Activated CD4-positive, alpha-beta T cell treated with anti-CD3 and anti-CD28 coated beads for 36 hours (primary cell): ENCODE measurements around the gene TBC1D19. TPM values are rescaled to one million over a fixed set of nuclear protein-coding genes. Genes with fewer than 3 reads are reported as not detected.
"Not testable (repeated sequence)": the region's sequence is repeated elsewhere in the genome, so short reads cannot be mapped to it uniquely, and the experiment has no call there.

Experiments
- ATAC-seq: fragments of 200-7000 bp; cut with Tn5 transposase; one replicate; pipeline ENCODE4 v1.10.0; 2021; ENCODE audit warnings: mild to moderate bottlenecking, moderate library complexity
- CTCF ChIA-PET: fragments of 350-600 bp; sonication (Branson Sonifier 250); formaldehyde crosslinking; loops from one replicate; lab custom pipeline; 2021; ENCODE audit warnings: antibody characterized with exemption; lab: Charles Lee
- POLR2A ChIA-PET: fragments of 350-600 bp; sonication (Branson Sonifier 250); formaldehyde crosslinking; loops from one replicate; lab custom pipeline; 2021; ENCODE audit warnings: antibody characterized with exemption, inconsistent platforms; lab: Charles Lee
- DNase-seq: peaks from one replicate; pipeline ENCODE4 v3.0.0-alpha.2; 2020
- H3K27ac Mint-ChIP-seq: one replicate; pipeline ENCODE4 v1.8.0; 2021; ENCODE audit warnings: mixed read lengths
- H3K27me3 Mint-ChIP-seq: one replicate; pipeline ENCODE4 v1.8.0; 2021; ENCODE audit warnings: mixed read lengths
- H3K36me3 Mint-ChIP-seq: one replicate; pipeline ENCODE4 v1.8.0; 2021; ENCODE audit warnings: low read depth, mixed read lengths
- H3K4me1 Mint-ChIP-seq: one replicate; pipeline ENCODE4 v1.8.0; 2021; ENCODE audit warnings: mixed read lengths
- H3K4me3 Mint-ChIP-seq: one replicate; pipeline ENCODE4 v1.8.0; 2021; ENCODE audit warnings: mild to moderate bottlenecking, moderate library complexity, mixed read lengths
- H3K9me3 Mint-ChIP-seq: one replicate; pipeline ENCODE4 v1.8.0; 2021; ENCODE audit warnings: low read depth, mixed read lengths
- intact Hi-C, 2 experiments: fragments of 100-400 bp; cut with DNase I in 1 of 2; cut with micrococcal nuclease in 1 of 2; formaldehyde crosslinking; loops; one replicate each; pipeline versions ENCODE4 v1.14.2 to v1.15.1; 2022 to 2024; cut with DNase I, micrococcal nuclease
- total RNA-seq, 2 experiments: library from RNA; stranded (reverse); gene quantifications; one replicate each; pipeline ENCODE4 v1.2.3, GENCODE V29; 2021

TBC1D19 gene
- total RNA-seq, 2 experiments from 2014 or later: 5.0 to 5.3 TPM

DNA sequence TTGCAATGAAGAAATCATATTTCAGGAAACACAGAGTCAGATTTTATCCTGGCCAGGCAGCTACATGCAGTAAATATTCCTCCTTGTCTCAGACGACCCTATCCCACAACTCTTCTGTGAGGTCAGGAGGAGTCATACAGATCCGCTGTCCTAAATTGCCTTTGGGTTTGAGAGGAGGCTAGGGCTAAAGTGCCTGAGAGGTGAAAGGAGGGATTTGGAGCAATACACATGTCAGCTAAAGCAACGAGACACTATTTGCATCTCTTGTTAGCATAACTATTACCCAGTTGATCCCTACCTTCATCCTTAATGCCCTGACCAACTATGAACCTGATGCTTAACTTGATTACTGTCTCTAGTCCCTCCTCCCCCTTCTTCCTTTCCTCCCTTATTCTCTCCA, 98.6 kb downstream of the TBC1D19 start:
- H3K36me3 Mint-ChIP-seq: peaks cover 25% of the 10 kb centered on the region
- intact Hi-C loops: no loop called here
- ChIA-PET CTCF (interaction anchor here (0.8 kb wide), 1 partner anchor 10 kb away, joined by 3 read pairs; no protein-coding TSS in a partner anchor), POLR2A (no interaction called here)
- ATAC-seq (no peak), DNase-seq (no peak)
- H3K9me3 Mint-ChIP-seq: peaks cover 24% of the 10 kb centered on the region
- no peak overlapping the region for H3K27ac Mint-ChIP-seq
- H3K27me3 Mint-ChIP-seq: no peaks in the 10 kb centered on the region
- H3K4me1 Mint-ChIP-seq: no peaks in the 10 kb centered on the region
- no peak overlapping the region for H3K4me3 Mint-ChIP-seq

DNA sequence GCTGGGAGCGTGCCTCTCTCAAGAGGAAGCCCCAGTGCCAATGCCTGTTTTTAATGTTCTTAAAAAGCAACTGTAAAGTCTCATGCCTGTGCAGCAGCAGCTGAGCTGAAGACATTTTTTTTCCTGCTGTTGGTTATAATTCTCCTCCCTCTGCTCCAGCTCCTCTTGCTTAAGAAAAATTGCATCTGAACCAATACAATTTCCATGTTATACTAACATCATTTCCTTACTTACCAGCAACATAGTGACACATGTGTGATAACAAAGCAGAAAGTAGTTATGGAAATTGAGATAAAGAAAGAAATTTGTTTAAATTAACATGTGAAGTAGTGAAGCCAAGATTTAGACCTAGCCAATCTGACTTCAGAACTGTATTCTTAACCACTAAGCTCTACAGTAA, 101.4 kb downstream of the TBC1D19 start:
- Mint-ChIP-seq H3K4me1 (no peaks in the 10 kb centered on the region), H3K9me3 (peaks cover under 1% of the 10 kb centered on the region), H3K27me3 (no peaks in the 10 kb centered on the region), H3K36me3 (peaks cover 16% of the 10 kb centered on the region), H3K27ac (no peak overlapping the region), H3K4me3 (no peak overlapping the region)
- intact Hi-C loops: no loop called here
- POLR2A ChIA-PET: no interaction called here
- no peak for DNase-seq
- ATAC-seq: no peak
- CTCF ChIA-PET: interaction anchor here (1.0 to 1.4 kb wide), 2 partner anchors 10 to 36 kb away, joined by 3 read pairs; no protein-coding TSS in a partner anchor

DNA sequence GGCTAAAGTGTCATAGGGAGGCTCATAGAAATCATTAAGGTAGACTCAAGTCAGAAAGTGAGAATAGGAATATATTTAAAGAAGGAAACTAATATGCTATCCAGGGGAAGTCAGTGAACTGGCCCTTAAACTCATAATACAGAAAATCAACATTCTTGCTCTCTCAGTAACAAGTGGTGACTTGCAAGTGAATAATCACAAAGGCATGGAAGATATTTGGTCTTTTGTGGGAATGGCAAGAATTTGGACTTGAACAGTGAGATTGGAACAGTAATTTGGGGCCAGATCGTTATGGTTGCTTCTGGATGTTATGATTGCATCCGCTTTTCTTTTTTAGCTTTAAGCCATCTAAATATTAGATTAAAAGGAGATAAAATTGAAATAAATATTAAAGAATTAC, 103.8 kb downstream of the TBC1D19 start:
- H3K27ac Mint-ChIP-seq: no peak overlapping the region
- intact Hi-C loops: no loop called here
- no peaks in the 10 kb centered on the region for H3K9me3 Mint-ChIP-seq

GRCh38 chr4:26690506-26690905, 106.6 kb downstream of the TBC1D19 start:
- no peak overlapping the region for H3K4me3 Mint-ChIP-seq
- CTCF ChIA-PET: no interaction called here

More for the DNA sequence above, 103.8 kb downstream of the TBC1D19 start:
- CTCF ChIA-PET: no interaction called here
- ATAC-seq: no peak
- no peak overlapping the region for H3K4me3 Mint-ChIP-seq
- H3K27me3 Mint-ChIP-seq: no peaks in the 10 kb centered on the region
- H3K4me1 Mint-ChIP-seq: no peaks in the 10 kb centered on the region
- no peak for DNase-seq
- H3K36me3 Mint-ChIP-seq: peaks cover 20% of the 10 kb centered on the region
- POLR2A ChIA-PET: no interaction called here

GRCh38 chr4:26692014-26692726, 108.3 kb downstream of the TBC1D19 start:
- intact Hi-C loops: no loop called here
- ATAC-seq: no peak
- H3K9me3 Mint-ChIP-seq: no peaks in the 10 kb centered on the region
- H3K27me3 Mint-ChIP-seq: no peaks in the 10 kb centered on the region
- ChIA-PET CTCF (interaction anchor here (0.7 to 0.9 kb wide), 3 partner anchors 9 to 138 kb away, joined by 3 read pairs; no protein-coding TSS in a partner anchor), POLR2A (no interaction called here)
- no peak overlapping the region for H3K27ac Mint-ChIP-seq
- H3K4me3 Mint-ChIP-seq: no peak overlapping the region
- no peak for DNase-seq
- H3K36me3 Mint-ChIP-seq: peaks cover 20% of the 10 kb centered on the region
- no peaks in the 10 kb centered on the region for H3K4me1 Mint-ChIP-seq

More at GRCh38 chr4:26690506-26690905, 106.6 kb downstream of the TBC1D19 start:
- Mint-ChIP-seq H3K36me3 (peaks cover 20% of the 10 kb centered on the region), H3K27ac (no peak overlapping the region), H3K4me1 (no peaks in the 10 kb centered on the region), H3K27me3 (no peaks in the 10 kb centered on the region), H3K9me3 (no peaks in the 10 kb centered on the region)
- intact Hi-C loops: no loop called here
- POLR2A ChIA-PET: no interaction called here
- ATAC-seq: no peak
- DNase-seq: no peak

DNA sequence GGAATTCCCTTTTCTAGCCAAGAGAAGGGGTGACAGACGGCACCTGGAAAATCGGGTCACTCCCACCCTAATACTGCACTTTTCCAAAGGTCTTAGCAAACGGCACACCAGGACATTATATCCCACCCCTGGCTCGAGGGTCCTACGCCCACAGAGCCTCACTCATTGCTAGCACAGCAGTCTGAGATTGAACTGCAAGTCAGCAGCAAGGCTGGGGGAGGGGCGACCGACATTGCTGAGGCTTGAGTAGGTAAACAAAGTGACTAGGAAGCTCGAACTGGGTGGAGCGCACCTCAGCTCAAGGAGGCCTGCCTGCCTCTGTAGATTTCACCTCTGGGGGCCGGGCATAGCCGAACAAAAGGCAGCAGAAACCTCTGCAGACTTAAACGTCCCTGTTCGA, 110.2 kb downstream of the TBC1D19 start:
- POLR2A ChIA-PET, ATAC-seq, H3K27ac Mint-ChIP-seq, H3K9me3 Mint-ChIP-seq, CTCF ChIA-PET, intact Hi-C loops, H3K4me3 Mint-ChIP-seq, H3K27me3 Mint-ChIP-seq, DNase-seq, H3K4me1 Mint-ChIP-seq: not testable (repeated sequence)
- H3K36me3 Mint-ChIP-seq: peaks cover 14% of the 10 kb centered on the region

- CTCF ChIA-PET: no interaction called here
- Mint-ChIP-seq H3K36me3 (no peaks in the 10 kb centered on the region), H3K9me3 (peaks cover 6% of the 10 kb centered on the region), H3K27me3 (no peaks in the 10 kb centered on the region), H3K27ac (no peak overlapping the region), H3K4me3 (no peak overlapping the region), H3K4me1 (no peaks in the 10 kb centered on the region)
- POLR2A ChIA-PET: no interaction called here
- DNase-seq (no peak), ATAC-seq (no peak)
- intact Hi-C loops: no loop called here
Observed at GRCh38 chr4:26700110-26700509, 116.2 kb downstream of the TBC1D19 start.

GRCh38 chr4:26701095-26701494, 117.2 kb downstream of the TBC1D19 start:
- no peaks in the 10 kb centered on the region for H3K36me3 Mint-ChIP-seq
- ChIA-PET CTCF (no interaction called here), POLR2A (no interaction called here)
- peaks cover 6% of the 10 kb centered on the region for H3K9me3 Mint-ChIP-seq
- H3K4me3 Mint-ChIP-seq: no peak overlapping the region
- ATAC-seq (no peak), DNase-seq (no peak)
- H3K27me3 Mint-ChIP-seq: no peaks in the 10 kb centered on the region
- intact Hi-C loops: no loop called here
- no peak overlapping the region for H3K27ac Mint-ChIP-seq
- no peaks in the 10 kb centered on the region for H3K4me1 Mint-ChIP-seq

- Mint-ChIP-seq H3K4me3 (no peak overlapping the region), H3K27ac (no peak overlapping the region), H3K9me3 (peaks cover 6% of the 10 kb centered on the region), H3K4me1 (no peaks in the 10 kb centered on the region), H3K27me3 (no peaks in the 10 kb centered on the region), H3K36me3 (peaks cover 5% of the 10 kb centered on the region)
- ATAC-seq: no peak
- ChIA-PET CTCF (no interaction called here), POLR2A (no interaction called here)
- no peak for DNase-seq
- intact Hi-C loops: no loop called here
Observed at GRCh38 chr4:26701786-26702227, 117.9 kb downstream of the TBC1D19 start.

DNA sequence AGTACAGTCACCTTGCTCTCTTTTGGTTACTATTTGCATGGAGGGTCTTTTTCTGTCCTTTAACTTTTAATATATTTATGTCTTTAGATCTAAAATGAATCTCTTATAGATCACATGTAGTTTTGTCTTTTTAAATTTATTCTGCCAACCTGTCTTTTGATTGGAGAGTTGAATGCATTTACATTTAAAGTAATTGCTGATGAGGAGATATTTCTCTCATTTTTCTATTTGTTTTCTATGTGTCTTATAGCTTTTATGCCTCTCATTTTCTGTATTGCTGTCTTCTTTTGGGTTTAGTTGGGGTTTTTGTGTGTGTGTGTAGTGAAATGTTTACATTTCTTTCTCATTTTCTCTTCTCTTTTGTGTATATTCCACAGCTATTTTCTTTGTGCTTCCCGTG, 123.5 kb downstream of the TBC1D19 start:
- no peaks in the 10 kb centered on the region for H3K4me1 Mint-ChIP-seq
- ChIA-PET CTCF (no interaction called here), POLR2A (no interaction called here)
- ATAC-seq (no peak), DNase-seq (no peak)
- H3K9me3 Mint-ChIP-seq: peaks cover 6% of the 10 kb centered on the region
- H3K36me3 Mint-ChIP-seq: peaks cover 16% of the 10 kb centered on the region
- H3K4me3 Mint-ChIP-seq: no peak overlapping the region
- intact Hi-C loops: no loop called here
- H3K27me3 Mint-ChIP-seq: no peaks in the 10 kb centered on the region
- no peak overlapping the region for H3K27ac Mint-ChIP-seq

DNA sequence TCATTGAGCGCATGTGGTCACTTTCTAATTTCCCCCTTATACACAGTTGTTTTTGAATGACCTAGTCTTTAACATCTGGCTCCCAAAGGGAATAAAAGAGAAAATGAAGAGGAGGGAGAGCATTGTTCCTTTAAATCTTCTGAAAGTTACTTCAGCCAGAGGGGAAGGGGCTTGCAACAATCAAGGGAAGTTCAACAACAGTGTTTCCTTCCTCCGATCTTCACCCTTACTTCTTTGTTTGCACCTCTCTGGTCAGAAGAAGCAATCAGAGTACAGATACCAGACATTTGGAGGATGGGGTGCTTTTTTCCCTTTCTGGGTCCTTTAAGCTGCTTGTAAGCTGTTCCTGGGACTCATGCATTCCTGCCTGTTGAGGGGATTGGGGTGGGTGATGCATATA, 125.4 kb downstream of the TBC1D19 start:
- intact Hi-C loops: no loop called here
- no peak overlapping the region for H3K4me3 Mint-ChIP-seq
- DNase-seq (no peak), ATAC-seq (no peak)
- peaks cover 16% of the 10 kb centered on the region for H3K36me3 Mint-ChIP-seq
- no peak overlapping the region for H3K27ac Mint-ChIP-seq
- CTCF ChIA-PET: interaction anchor here (0.6 kb wide), 1 partner anchor 74 kb away, joined by 4 read pairs; no protein-coding TSS in a partner anchor
- H3K9me3 Mint-ChIP-seq: peaks cover 6% of the 10 kb centered on the region
- POLR2A ChIA-PET: no interaction called here
- no peaks in the 10 kb centered on the region for H3K27me3 Mint-ChIP-seq
- H3K4me1 Mint-ChIP-seq: no peaks in the 10 kb centered on the region

- ChIA-PET CTCF (interaction anchor here (0.6 kb wide), 1 partner anchor 1011 kb away, joined by 3 read pairs; no protein-coding TSS in a partner anchor), POLR2A (no interaction called here)
- no peak for DNase-seq
- no peak overlapping the region for H3K27ac Mint-ChIP-seq
- no peak overlapping the region for H3K4me3 Mint-ChIP-seq
- no peaks in the 10 kb centered on the region for H3K27me3 Mint-ChIP-seq
- H3K9me3 Mint-ChIP-seq: peaks cover 2% of the 10 kb centered on the region
- ATAC-seq: no peak
- intact Hi-C loops: no loop called here
- H3K36me3 Mint-ChIP-seq: peaks cover 1% of the 10 kb centered on the region
- H3K4me1 Mint-ChIP-seq: no peaks in the 10 kb centered on the region
Observed at GRCh38 chr4:26713563-26714151, 129.8 kb downstream of the TBC1D19 start.
